MM.1S (cell line): ENCODE measurements around the gene BRICD5.

Source experiments
- EZH2 ChIP-seq: fragments of 300-600 bp; sonication (generic); optimal IDR thresholded peaks from 2 replicates; pipeline ENCODE3; 2017; ENCODE audit warnings: low read depth, mild to moderate bottlenecking, antibody characterized with exemption, low read length, mixed read lengths
- TF ChIP-seq, protein P1 (sequence below): fragments of 300-600 bp; sonication (generic); IDR thresholded peaks from 2 replicates; pipeline ENCODE4 v1.5.1; 2016; ENCODE audit warnings: antibody characterized with exemption, low read length, mixed read lengths

DNA sequence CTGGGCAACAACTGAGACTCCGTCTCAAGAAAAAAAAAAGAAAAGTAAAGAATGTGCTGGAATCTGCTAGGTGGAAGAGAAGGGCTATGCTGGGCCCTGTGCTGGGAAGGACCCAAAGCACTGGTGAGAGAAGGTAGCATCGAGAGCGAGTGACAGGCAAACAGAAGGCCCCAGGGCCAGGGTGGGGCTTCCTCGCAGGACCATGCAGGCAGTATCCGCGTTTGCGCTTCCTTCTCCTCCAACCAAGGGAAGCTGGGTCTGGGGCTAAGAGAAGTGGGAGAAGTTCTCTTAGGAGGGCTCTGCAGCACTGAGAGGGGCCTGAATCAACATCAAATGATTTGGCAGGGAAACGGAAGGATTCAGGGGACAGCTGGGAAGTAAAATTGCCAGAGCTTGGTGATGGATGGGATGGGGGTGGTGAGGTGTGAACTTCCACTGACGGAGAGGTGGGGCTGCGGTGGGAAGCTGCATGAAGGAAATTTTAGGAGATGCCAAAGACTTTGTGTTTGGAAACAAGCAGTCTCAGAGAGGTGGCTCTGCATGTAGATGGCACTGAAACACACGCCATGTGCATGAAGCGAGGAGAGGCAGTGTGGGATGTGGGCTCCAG, 46.0 kb upstream of the BRICD5 start:
- TF ChIP-seq, protein P1, sequence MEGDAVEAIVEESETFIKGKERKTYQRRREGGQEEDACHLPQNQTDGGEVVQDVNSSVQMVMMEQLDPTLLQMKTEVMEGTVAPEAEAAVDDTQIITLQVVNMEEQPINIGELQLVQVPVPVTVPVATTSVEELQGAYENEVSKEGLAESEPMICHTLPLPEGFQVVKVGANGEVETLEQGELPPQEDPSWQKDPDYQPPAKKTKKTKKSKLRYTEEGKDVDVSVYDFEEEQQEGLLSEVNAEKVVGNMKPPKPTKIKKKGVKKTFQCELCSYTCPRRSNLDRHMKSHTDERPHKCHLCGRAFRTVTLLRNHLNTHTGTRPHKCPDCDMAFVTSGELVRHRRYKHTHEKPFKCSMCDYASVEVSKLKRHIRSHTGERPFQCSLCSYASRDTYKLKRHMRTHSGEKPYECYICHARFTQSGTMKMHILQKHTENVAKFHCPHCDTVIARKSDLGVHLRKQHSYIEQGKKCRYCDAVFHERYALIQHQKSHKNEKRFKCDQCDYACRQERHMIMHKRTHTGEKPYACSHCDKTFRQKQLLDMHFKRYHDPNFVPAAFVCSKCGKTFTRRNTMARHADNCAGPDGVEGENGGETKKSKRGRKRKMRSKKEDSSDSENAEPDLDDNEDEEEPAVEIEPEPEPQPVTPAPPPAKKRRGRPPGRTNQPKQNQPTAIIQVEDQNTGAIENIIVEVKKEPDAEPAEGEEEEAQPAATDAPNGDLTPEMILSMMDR: no peak
- TF ChIP-seq EZH2: no peak
